K562 (cell line): ENCODE results near the gene CLIP2. TPM values are rescaled to one million over a fixed set of nuclear protein-coding genes. Genes with fewer than 3 reads are reported as not detected.

Experiments
- ATAC-seq: fragments of 200-7000 bp; cut with Tn5 transposase; 3 replicates; pipeline ENCODE4 v1.9.1; 2020; ENCODE audit warnings: moderate library complexity
- BruUV-seq: library from RNA; stranded (reverse); fragments of 400-500 nt; replicated peaks from 2 replicates; lab custom pipeline; 2021; lab: Mats Ljungman, UMichigan
- CTCF ChIA-PET: fragments of 300-600 bp; formaldehyde crosslinking; extraction: SDS; loops from one replicate; lab custom pipeline; 2021; ENCODE audit warnings: low intra/inter-chr PET ratio; lab: Yijun Ruan, JAX
- POLR2A ChIA-PET: fragments of 300-600, 350-650 bp; sonication (Branson Sonifier 250); formaldehyde crosslinking; extraction: SDS; loops from one replicate; lab custom pipeline; 2021; ENCODE audit warnings: antibody characterized with exemption, inconsistent platforms; lab: Yijun Ruan, JAX
- DNase-seq, 4 experiments: peaks; one replicate each; pipeline versions ENCODE4 v3.0.0 to v3.0.0-alpha.2; 2011 to 2018; ENCODE audit warnings: low spot score in 3 of 4, mixed read lengths in 3 of 4; ENCODE audit errors: extremely low read depth in 1 of 4
- FAIRE-seq: peaks from 2 replicates; lab custom pipeline; 2011; peaks lifted over from hg19 to GRCh38; lab: Jason Lieb, UNC
- H2AFZ ChIP-seq: 2 replicates; pipeline ENCODE4 v1.6.0; 2011; ENCODE audit warnings: low read depth, low read length, control low read depth, inconsistent platforms
- H3K27ac ChIP-seq: fragments of 200-600 bp; 3 replicates; pipeline ENCODE4 v1.8.0; 2011; ENCODE audit warnings: low read depth, mild to moderate bottlenecking, control low read depth, inconsistent platforms, low read length, moderate library complexity, mixed read lengths; ENCODE audit errors: extremely low read depth
- H3K27me3 ChIP-seq, 2 experiments: fragments of 300-600 bp in 1 of 2; 2 replicates in 1 of 2; 3 replicates in 1 of 2; pipeline versions ENCODE4 v1.6.0 to v1.8.0; 2011; ENCODE audit warnings: inconsistent platforms in 2 of 2, low read length in 2 of 2, mild to moderate bottlenecking in 1 of 2, mixed read lengths in 1 of 2, moderate library complexity in 1 of 2; ENCODE audit not compliant: control insufficient read depth in 2 of 2, insufficient read depth in 2 of 2
- H3K36me3 ChIP-seq: fragments of 300-600 bp; 3 replicates; pipeline ENCODE4 v1.8.0; 2011; ENCODE audit warnings: mild to moderate bottlenecking, low read length, inconsistent platforms; ENCODE audit not compliant: control insufficient read depth, insufficient read depth
- H3K4me1 ChIP-seq, 2 experiments: fragments of 200-600 bp in 1 of 2; replicated peaks in 1 of 2; 2 replicates in 1 of 2; 3 replicates in 1 of 2; pipeline versions ENCODE4 v1.5.1 to v1.8.0; 2011; ENCODE audit warnings: inconsistent platforms in 2 of 2, low read length in 2 of 2, mild to moderate bottlenecking in 1 of 2, mixed read lengths in 1 of 2, moderate library complexity in 1 of 2; ENCODE audit not compliant: control insufficient read depth in 2 of 2, insufficient read depth in 2 of 2
- H3K4me2 ChIP-seq: 2 replicates; pipeline ENCODE4 v1.6.1; 2011; ENCODE audit warnings: low read length, control low read depth, inconsistent platforms, mixed read lengths; ENCODE audit not compliant: insufficient read depth
- H3K4me3 ChIP-seq: fragments of 200-600 bp; sonication (generic), shearing (Covaris generic); 2 replicates; pipeline ENCODE4 v1.5.1; 2016; ENCODE audit warnings: control low read depth, inconsistent platforms
- H3K79me2 ChIP-seq: fragments of 200-600 bp; 3 replicates; pipeline ENCODE4 v1.8.0; 2011; ENCODE audit warnings: low read length, inconsistent platforms; ENCODE audit not compliant: control insufficient read depth, insufficient read depth
- H3K9ac ChIP-seq, 2 experiments: 2 replicates each; pipeline versions ENCODE4 v1.6.0 to v1.6.1; 2011; ENCODE audit warnings: low read depth in 2 of 2, low read length in 2 of 2, control low read depth in 1 of 2, inconsistent platforms in 1 of 2, mild to moderate bottlenecking in 1 of 2, mixed read lengths in 1 of 2; ENCODE audit not compliant: insufficient read depth in 1 of 2
- H3K9me1 ChIP-seq: one replicate; pipeline ENCODE4 v1.6.0; 2011; ENCODE audit warnings: inconsistent platforms, mild to moderate bottlenecking, low read length, moderate library complexity; ENCODE audit not compliant: control insufficient read depth, insufficient read depth
- H3K9me3 ChIP-seq: replicated peaks from 2 replicates; pipeline ENCODE4 v1.5.1; 2011; ENCODE audit warnings: low read depth, low read length, inconsistent platforms; ENCODE audit not compliant: control insufficient read depth, insufficient read depth
- H4K20me1 ChIP-seq: replicated peaks from 2 replicates; pipeline ENCODE4 v1.6.1; 2011; ENCODE audit warnings: low read length, inconsistent platforms, mixed read lengths; ENCODE audit not compliant: control insufficient read depth, insufficient read depth
- CXXC5 ChIP-seq: fragments of 250-450 bp; sonication (Bioruptor Pico); IDR thresholded peaks from 2 replicates; pipeline ENCODE4 v1.8.0; 2022; ENCODE audit warnings: inconsistent platforms, mild to moderate bottlenecking, moderate library complexity
- PREB ChIP-seq: sonication (generic); formaldehyde crosslinking; IDR thresholded peaks from 2 replicates; pipeline ENCODE4 v1.8.1; 2023; ENCODE audit warnings: mild to moderate bottlenecking, missing genetic modification reagents
- RBM25 ChIP-seq: fragments of 200-400 bp; formaldehyde crosslinking; IDR thresholded peaks from 2 replicates; pipeline ENCODE4 v1.6.1; 2018; ENCODE audit warnings: low read length, low read depth, moderate library complexity; ENCODE audit not compliant: severe bottlenecking
- TEAD1 ChIP-seq, 2 experiments: fragments of 450-650 bp in 1 of 2; sonication (generic) in 1 of 2; formaldehyde crosslinking; IDR thresholded peaks; 2 replicates each; pipeline versions ENCODE4 v1.4.0 to v1.8.0; 2020 to 2022; ENCODE audit warnings: mild to moderate bottlenecking in 2 of 2, missing genetic modification reagents in 1 of 2
- ZBTB33 ChIP-seq: sonication (generic); formaldehyde crosslinking; IDR thresholded peaks from 2 replicates; pipeline ENCODE4 v1.8.1; 2023; ENCODE audit warnings: mild to moderate bottlenecking, missing genetic modification reagents
- ZNF121 ChIP-seq: sonication (generic); formaldehyde crosslinking; conservative IDR thresholded peaks from 2 replicates; pipeline ENCODE4 v1.8.0; 2022; ENCODE audit warnings: missing genetic modification reagents
- WGBS: fragments of 100-300 bp; shearing (Covaris generic); methylation state at CpG from one replicate; pipeline ENCODE4 v1.1.6; 2016; ENCODE audit warnings: low coverage, mixed read lengths; ENCODE audit not compliant: insufficient coverage; ENCODE audit errors: missing lambda C conversion rate; 5-methylcytosine and 5-hydroxymethylcytosine counted together
- in situ Hi-C: fragments of 300-500 bp; cut with MboI; formaldehyde crosslinking; loops from 4 replicates; pipeline ENCODE4 v1.15.0; 2018; ENCODE audit warnings: inconsistent platforms, mixed read lengths
- intact Hi-C: fragments of 100-400 bp; cut with micrococcal nuclease; formaldehyde crosslinking; loops from 2 replicates; pipeline ENCODE4 v1.14.2; 2022
- polyA plus RNA-seq, 8 experiments: library from polyadenylated mRNA; depleted of rRNA in 4 of 8; stranded (reverse) in 5 of 8; unstranded in 3 of 8; fragments of >200 nt; fragmentation: Nextera tagmentation in 2 of 8; fragmentation: Illumina TruSeq in 1 of 8; extraction: Ambion mirVana in 2 of 8; extraction: Trizol in 1 of 8; gene quantifications; 2 replicates each; pipeline versions ENCODE4 v1.2.1 to v1.2.3, GENCODE V29; 2011 to 2014; ENCODE audit warnings: inconsistent platforms in 1 of 8, missing spikeins in 1 of 8
- total RNA-seq, 7 experiments: library from RNA; depleted of rRNA in 6 of 7; stranded (reverse); fragments of >200 nt in 6 of 7; fragmentation: Illumina TruSeq in 2 of 7; extraction: Trizol in 2 of 7; gene quantifications; 2 replicates each; pipeline versions ENCODE4 v1.2.1 to v1.2.3, GENCODE V29; 2011 to 2021; ENCODE audit warnings: low replicate concordance in 1 of 7

Gene CLIP2
- total and polyA plus RNA-seq, 9 of the 15 experiments (the other 6 are each of a cell fraction or from before 2014, with no cell fraction given), result 0.07 to 5.4 (median 2.1) TPM

- Histone ChIP-seq H3K27ac (no peak overlapping the region), H4K20me1 (no peaks in the 10 kb centered on the region), H3K4me3 (no peak overlapping the region), H3K9me3 (no peaks in the 10 kb centered on the region), H3K9ac (no peak overlapping the region), H3K79me2 (peaks cover 34% of the 10 kb centered on the region), H3K4me2 (no peak overlapping the region), H3K27me3 (no peaks in the 10 kb centered on the region), H3K4me1 (peaks cover 9 to 24% of the 10 kb centered on the region in 2 experiments; a peak in 3 of 5 replicates), H3K36me3 (peaks cover 10% of the 10 kb centered on the region), H2AFZ (no peak overlapping the region), H3K9me1 (no peaks in the 10 kb centered on the region)
- 67% methylated on average over 11 of the region's 12 CpGs for WGBS
- ChIA-PET CTCF (no interaction called here), POLR2A (interaction anchor here (0.6 to 1.5 kb wide), 4 partner anchors 21 to 712 kb away, joined by 3 to 5 read pairs (median 4); no protein-coding TSS in a partner anchor)
- no peak for TF ChIP-seq CXXC5 (CRISPR knock-in tag)
- peak; percentile 25 for TF ChIP-seq RBM25
- peak; percentile 54; the same call in 1 of the 2 replicates for TF ChIP-seq ZBTB33
- peak; percentile 76 for TF ChIP-seq ZNF121 (CRISPR knock-in tag)
- TF ChIP-seq PREB, result 0 out of 2 replicates have a peak, but pooled peaks have one; percentile 40
- TF ChIP-seq TEAD1 (CRISPR knock-in tag; IDR thresholded peaks at IDR 0.05), result no peak
- DNase-seq (no peak), ATAC-seq (no peak), FAIRE-seq (peak; percentile 26)
- in situ Hi-C loops, result no loop called here
- no TSS peak for BruUV-seq
- intact Hi-C loops, result loop anchor here (1.0 to 10.0 kb wide), 2 partner anchors 33 to 58 kb away; partner anchors contain the start of gene CLIP2
Observed at GRCh38 chr7:74256491-74257408, 32.5 kb upstream of the CLIP2 start.
